GM19452 (cell line): ENCODE measurements around the gene VSTM2L.

Source experiments
- ATAC-seq: cut with Tn5 transposase; IDR thresholded peaks from one replicate; pipeline ENCODE4 v1.9.1; 2021; ENCODE audit not compliant: unreplicated experiment

VSTM2L gene

GRCh38 chr20:37917461-37917860 lies 14.5 kb downstream of the VSTM2L start:
- ATAC-seq: no peak

- no peak for ATAC-seq
Observed at GRCh38 chr20:37918035-37918434, 15.1 kb downstream of the VSTM2L start.

GRCh38 chr20:37919389-37920040 lies 16.6 kb downstream of the VSTM2L start:
- no peak for ATAC-seq

- no peak for ATAC-seq
Observed at GRCh38 chr20:37920270-37920669, 17.3 kb downstream of the VSTM2L start.

GRCh38 chr20:37920679-37921322 lies 17.9 kb downstream of the VSTM2L start:
- no peak for ATAC-seq

- ATAC-seq: peak; percentile 52
Observed at GRCh38 chr20:37921341-37921929, 18.5 kb downstream of the VSTM2L start.

- peak; percentile 70 for ATAC-seq
Observed at GRCh38 chr20:37922016-37922415, 19.1 kb downstream of the VSTM2L start.

GRCh38 chr20:37925265-37926165 lies 22.6 kb downstream of the VSTM2L start:
- ATAC-seq: no peak

- no peak for ATAC-seq
Observed at GRCh38 chr20:37926612-37927011, 23.7 kb downstream of the VSTM2L start.

- no peak for ATAC-seq
Observed at GRCh38 chr20:37927410-37928095, 24.6 kb downstream of the VSTM2L start.

GRCh38 chr20:37928996-37929682 lies 26.2 kb downstream of the VSTM2L start:
- ATAC-seq: no peak

GRCh38 chr20:37929683-37930014 lies 26.7 kb downstream of the VSTM2L start:
- ATAC-seq: no peak

GRCh38 chr20:37931153-37931922 lies 28.4 kb downstream of the VSTM2L start:
- no peak for ATAC-seq

GRCh38 chr20:37932074-37932473 lies 29.1 kb downstream of the VSTM2L start:
- ATAC-seq: no peak

GRCh38 chr20:37932919-37933318 lies 30.0 kb downstream of the VSTM2L start:
- ATAC-seq: no peak

GRCh38 chr20:37933786-37934633 lies 31.1 kb downstream of the VSTM2L start:
- ATAC-seq: no peak

- no peak for ATAC-seq
Observed at GRCh38 chr20:37934634-37935375, 31.9 kb downstream of the VSTM2L start.

- no peak for ATAC-seq
Observed at GRCh38 chr20:37935435-37935834, 32.5 kb downstream of the VSTM2L start.
